Measurements from ENCODE around the gene CNOT4. TPM values are rescaled to one million over a fixed set of nuclear protein-coding genes. Genes with fewer than 3 reads are reported as not detected.

The CNOT4 gene, protein sequence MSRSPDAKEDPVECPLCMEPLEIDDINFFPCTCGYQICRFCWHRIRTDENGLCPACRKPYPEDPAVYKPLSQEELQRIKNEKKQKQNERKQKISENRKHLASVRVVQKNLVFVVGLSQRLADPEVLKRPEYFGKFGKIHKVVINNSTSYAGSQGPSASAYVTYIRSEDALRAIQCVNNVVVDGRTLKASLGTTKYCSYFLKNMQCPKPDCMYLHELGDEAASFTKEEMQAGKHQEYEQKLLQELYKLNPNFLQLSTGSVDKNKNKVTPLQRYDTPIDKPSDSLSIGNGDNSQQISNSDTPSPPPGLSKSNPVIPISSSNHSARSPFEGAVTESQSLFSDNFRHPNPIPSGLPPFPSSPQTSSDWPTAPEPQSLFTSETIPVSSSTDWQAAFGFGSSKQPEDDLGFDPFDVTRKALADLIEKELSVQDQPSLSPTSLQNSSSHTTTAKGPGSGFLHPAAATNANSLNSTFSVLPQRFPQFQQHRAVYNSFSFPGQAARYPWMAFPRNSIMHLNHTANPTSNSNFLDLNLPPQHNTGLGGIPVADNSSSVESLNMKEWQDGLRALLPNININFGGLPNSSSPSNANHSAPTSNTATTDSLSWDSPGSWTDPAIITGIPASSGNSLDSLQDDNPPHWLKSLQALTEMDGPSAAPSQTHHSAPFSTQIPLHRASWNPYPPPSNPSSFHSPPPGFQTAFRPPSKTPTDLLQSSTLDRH
- 11.0 to 14.5 TPM (median 11.9 TPM) in 5 replicates for total RNA-seq (2022; extraction: Qiagen RNA extraction; ENCODE audit: low read depth)

DNA sequence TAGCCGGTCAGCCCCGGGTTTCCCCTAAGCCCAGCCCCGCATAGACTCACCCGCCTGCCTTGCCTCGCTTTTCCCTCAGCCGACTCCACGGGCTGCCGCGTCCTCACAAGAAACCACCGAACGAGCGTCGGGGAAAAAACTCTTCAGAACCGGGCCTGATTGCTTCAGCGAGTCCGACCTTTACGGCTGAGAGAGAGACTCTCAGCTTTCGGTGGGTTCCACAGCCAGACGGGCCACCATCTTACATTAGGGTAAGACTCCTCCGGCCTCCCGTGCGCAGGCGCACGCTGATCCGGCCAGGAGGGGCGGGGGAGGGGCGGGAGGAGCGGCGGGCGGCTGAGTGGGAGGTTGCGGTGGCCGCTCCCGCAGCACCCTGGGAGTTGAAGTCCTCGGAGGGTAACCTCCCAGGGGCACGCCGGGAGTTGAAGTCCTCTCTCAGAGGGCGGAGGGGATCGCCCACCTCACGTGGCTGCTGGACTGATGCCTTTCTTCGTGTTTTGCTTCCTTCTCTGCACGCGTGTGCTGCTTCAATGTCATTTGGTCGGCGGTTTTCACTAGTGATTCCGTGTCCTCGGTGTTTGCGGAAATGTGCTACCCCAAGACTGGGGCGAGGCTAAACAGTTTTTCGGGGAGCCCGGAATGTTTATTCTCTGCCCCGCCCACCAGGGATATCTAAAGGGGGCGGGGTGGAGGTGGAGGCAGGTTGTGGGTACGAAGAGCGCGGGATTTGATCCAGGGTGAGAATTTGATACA lies at the start of gene CNOT4:
Gene CNOT4, minus strand, starts transcription at position 264 of the 753 bp plus-strand sequence. CDS start 71,771 bp downstream, outside the sequence.

DNA sequence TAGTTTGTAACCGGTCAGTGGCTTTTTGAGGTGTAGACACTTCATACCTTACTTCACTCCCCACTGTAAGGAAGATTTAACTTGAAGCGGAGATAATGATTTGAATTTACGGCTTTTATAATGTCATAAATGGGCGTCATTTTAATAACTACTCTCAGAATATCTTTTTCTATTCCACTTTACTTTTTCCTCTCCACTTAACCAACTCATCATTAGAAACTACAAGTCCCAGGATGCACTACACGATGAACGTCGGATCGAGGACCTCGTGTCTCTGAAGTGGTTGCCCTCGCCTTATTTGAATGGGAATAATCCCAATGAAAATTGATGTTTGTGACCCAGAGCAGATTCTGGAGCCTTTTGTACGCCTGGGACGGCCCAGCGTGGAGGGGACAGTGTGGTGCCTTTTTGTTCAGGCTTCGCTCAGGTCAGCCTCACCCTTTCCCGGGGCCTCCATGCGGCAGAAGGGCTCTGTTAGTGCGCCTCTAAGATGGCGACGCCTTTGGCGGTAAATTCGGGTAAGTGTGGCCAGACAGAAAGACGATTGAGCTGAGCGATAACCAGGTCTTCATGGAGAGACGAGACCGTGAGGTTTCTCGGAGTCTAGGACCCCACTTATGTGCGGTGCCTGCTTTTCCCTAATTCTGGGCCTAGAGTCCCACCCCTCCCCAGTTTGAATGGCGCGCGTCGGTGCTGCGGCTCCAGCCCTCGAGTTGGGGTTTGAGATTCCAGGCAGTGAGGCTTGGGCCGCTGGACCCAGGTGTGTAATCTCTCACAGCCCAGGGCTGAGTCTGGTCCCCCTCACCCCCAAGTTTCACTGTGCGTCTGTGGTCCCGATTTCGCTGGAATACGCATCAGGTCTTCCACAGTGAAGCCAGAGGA lies 47.8 kb upstream of the CNOT4 start, which contains the start of gene NUP205:
Gene NUP205, plus strand, starts transcription at position 463 of the 882 bp plus-strand sequence. Its CDS starts 28 bp downstream, at position 491.

Other genes starting within 250 kb of the CNOT4 start
- 49.3 to 62.2 TPM (median 56.9 TPM) in 5 replicates for gene NUP205, start 47.8 kb upstream of the CNOT4 start, total RNA-seq (2022; extraction: Qiagen RNA extraction; ENCODE audit: low read depth)
- gene STMP1, start 152.4 kb upstream of the CNOT4 start, total RNA-seq (2022; extraction: Qiagen RNA extraction; ENCODE audit: low read depth), result 29.1 to 41.7 TPM (median 32.5 TPM) in 5 replicates
- not detected in 5 replicates for gene SLC13A4, start 218.1 kb upstream of the CNOT4 start, total RNA-seq (2022; extraction: Qiagen RNA extraction; ENCODE audit: low read depth)
- 0.05 to 0.31 TPM (median 0.08 TPM) in 3 of 5 replicates, not detected in the others for gene FAM180A, start 238.7 kb upstream of the CNOT4 start, total RNA-seq (2022; extraction: Qiagen RNA extraction; ENCODE audit: low read depth)